GM12873 (cell line): ENCODE measurements around the gene SERINC1.
A peak's percentile ranks its signal among the peaks of the same experiment; 100 is the strongest.

Experiments used
- TF ChIP-seq, protein P1 (sequence below): IDR thresholded peaks from 2 replicates; pipeline ENCODE4 v1.5.1; 2012; ENCODE audit warnings: low read depth, mild to moderate bottlenecking, moderate library complexity, low read length, control low read depth; ENCODE audit not compliant: insufficient read depth; ENCODE audit errors: missing control alignments

The SERINC1 gene

DNA sequence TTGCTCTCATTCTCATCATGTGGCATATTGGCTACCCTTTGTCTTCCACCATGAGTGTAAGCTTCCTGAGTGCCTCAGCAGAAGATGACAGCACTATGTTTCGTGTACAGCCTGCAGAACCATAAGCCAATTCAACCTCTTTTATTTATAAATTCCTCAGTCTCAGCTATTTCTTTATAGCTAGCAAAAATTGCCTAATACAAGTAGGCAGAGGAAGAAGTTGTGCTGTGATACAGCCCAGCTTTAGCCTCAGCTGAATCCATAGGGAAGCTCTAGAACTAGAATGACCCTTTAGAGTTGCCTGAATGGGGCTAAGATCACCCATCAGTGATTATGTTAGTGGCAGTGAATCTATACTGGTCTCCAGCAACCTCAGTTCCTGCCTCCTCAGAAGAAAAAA lies 19.0 kb upstream of the SERINC1 start:
- TF ChIP-seq, protein P1, sequence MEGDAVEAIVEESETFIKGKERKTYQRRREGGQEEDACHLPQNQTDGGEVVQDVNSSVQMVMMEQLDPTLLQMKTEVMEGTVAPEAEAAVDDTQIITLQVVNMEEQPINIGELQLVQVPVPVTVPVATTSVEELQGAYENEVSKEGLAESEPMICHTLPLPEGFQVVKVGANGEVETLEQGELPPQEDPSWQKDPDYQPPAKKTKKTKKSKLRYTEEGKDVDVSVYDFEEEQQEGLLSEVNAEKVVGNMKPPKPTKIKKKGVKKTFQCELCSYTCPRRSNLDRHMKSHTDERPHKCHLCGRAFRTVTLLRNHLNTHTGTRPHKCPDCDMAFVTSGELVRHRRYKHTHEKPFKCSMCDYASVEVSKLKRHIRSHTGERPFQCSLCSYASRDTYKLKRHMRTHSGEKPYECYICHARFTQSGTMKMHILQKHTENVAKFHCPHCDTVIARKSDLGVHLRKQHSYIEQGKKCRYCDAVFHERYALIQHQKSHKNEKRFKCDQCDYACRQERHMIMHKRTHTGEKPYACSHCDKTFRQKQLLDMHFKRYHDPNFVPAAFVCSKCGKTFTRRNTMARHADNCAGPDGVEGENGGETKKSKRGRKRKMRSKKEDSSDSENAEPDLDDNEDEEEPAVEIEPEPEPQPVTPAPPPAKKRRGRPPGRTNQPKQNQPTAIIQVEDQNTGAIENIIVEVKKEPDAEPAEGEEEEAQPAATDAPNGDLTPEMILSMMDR: no peak

DNA sequence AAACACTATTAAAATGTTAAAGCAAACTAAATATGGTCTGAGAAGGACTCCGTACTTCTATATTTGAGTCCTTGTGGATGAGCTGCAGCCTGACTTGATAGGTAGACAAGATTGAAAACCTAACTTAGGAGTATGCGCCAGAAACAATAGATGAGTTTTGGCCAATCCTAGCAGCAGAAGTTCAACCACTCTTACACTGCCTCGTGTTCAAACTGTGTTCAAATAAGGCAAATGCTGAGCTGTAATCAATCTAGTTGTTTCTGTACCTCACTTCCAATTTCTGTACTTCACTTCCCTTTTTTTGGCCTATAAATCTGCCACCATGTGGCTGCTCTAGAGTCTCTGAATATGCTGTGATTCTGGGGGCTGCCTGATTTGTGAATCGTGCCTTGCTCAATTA lies 13.2 kb upstream of the SERINC1 start:
- TF ChIP-seq, protein P1: peak; percentile 22

GRCh38 chr6:122482750-122483080 lies 11.1 kb upstream of the SERINC1 start:
- TF ChIP-seq, protein P1: no peak

DNA sequence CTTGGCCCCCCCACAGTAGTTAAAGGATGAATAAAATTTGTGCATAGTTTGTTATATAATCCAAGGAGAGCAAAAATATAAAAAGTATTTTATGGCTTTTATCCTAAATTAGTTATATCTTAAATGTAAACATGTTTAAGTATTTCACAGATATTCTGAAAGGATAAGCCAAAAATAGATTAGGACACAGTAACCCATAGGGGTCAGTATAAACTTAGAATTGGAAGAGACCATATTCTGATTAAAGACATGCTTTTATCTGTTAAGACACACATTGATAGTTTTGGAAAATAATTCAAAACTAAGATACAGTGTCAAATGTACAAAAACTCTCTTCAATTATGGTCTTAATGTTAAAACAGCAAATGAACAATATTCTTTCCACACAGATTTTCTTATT lies 4.5 kb upstream of the SERINC1 start:
- TF ChIP-seq, protein P1: peak; percentile 26

DNA sequence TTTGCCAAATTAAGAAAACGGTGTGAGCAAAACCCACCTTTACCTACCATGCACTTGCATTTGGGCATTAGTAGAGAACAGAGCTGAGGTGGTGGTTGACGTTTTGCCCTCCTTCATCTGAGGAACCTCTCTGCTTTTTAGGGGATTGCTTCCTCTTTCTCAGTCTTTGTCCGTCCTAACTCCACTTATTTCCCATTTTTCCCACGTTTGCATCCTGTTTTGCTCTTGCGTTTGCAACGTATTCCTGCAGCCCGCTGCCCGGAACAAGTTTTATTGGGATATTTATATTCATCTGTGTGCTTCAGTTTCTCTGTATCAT lies 374 bp upstream of the SERINC1 start:
- TF ChIP-seq, protein P1: no peak

DNA sequence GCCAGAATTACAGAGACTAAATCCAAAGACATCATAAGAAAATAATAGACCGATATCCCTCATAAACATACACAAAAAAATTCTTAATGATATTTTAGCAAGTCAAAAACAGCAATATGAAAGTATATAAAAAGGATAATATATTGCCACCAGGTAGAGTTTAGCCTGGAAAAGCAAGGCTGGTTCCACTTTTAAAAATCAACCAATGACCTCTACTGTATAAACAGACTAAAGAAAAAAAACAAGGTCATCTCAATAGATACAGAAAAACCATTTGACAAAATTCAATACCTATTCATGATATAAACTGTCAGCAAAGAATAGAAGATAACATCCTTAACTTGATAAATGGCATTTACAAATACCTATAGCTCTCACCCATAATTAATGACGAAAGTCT lies 9.7 kb downstream of the SERINC1 start:
- TF ChIP-seq, protein P1: no peak

DNA sequence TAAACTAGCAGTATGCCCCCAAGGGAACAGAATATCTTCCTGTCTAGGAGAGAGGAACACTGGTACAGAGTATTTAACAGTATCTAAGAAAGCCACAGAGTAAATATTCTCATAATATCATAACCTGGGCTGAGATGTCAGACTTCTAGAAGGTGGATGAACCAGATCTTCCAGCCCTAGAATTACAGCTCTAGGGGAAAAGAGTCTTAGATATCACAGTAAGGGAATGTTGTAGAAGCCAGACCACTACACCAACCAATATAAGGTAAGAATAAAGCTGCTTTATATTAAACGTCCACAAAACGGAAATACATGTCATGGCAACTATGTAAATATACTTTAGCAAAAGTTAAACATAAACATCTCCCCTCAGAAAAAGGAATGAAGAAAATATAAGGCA lies 12.4 kb downstream of the SERINC1 start:
- TF ChIP-seq, protein P1: no peak

DNA sequence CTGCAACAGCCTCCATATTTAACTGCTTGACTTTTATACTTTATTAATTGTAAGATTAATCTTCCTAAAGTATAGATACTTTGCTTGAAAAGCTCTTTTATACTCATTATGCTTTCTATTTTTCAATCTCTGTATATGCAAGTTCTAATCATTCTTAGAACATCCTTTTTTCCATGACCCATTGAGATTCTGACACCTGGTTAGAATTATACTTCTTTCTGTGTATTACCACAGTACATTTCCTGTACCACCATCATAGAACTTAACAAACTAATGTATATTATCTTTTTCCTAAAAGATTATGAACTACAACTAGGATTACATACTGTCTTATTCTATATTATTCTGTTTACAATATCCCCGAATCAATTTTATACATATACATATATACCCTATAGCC lies 13.5 kb downstream of the SERINC1 start:
- TF ChIP-seq, protein P1: no peak
